Measurements from ENCODE around the gene LRP11. TPM values are rescaled to one million over a fixed set of nuclear protein-coding genes. Genes with fewer than 3 reads are reported as not detected.

LRP11 gene
- total and polyA plus RNA-seq, 9 of the 15 experiments (the other 6 are each of a cell fraction or from before 2014, with no cell fraction given) = 0.51 to 3.5 (median 2.4) TPM

DNA sequence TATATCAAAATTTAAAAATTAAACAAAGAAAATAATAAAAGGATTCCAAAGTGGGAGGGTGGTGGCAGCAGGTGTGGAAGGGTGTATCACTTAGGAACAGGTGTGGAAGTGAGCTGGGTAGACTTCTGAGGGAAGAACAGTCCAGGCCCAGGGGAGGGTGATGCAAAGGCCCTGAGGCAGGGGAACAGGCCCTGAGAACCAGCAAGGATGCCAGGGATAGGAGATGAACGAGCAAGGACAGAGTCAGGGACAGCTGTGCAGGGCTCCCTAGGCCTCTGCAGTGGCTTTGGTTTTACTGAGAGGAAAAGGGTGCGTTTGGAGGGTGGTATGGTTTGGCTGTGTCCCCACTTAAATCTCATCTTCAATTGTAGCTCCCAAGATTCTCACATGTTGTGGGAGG, 43.2 kb upstream of the LRP11 start:
- no peaks in the 10 kb centered on the region for H3K36me3 ChIP-seq (ENCODE audit: control insufficient read depth, insufficient read depth, low read length)
- intact Hi-C loops (cut with micrococcal nuclease) (no loop called here), in situ Hi-C loops (cut with MboI) (loop anchor here (25.0 kb wide), 1 partner anchor 870 kb away; no protein-coding TSS in a partner anchor)
- H3K27me3 ChIP-seq (ENCODE audit: control insufficient read depth in 2 of 2, insufficient read depth in 2 of 2, low read length in 2 of 2) = peaks cover 22 to 59% of the 10 kb centered on the region in 2 experiments; a peak in 4 of 5 replicates
- TF ChIP-seq GATAD2B (IDR thresholded peaks at IDR 0.05; ENCODE audit: borderline replicate concordance) (no peak), RB1 (IDR thresholded peaks at IDR 0.05; ENCODE audit: low read depth) (no peak), L3MBTL2 (IDR thresholded peaks at IDR 0.05) (no peak), POLR3G (IDR thresholded peaks at IDR 0.05; ENCODE audit: extremely low read depth, insufficient read length, insufficient replicate concordance) (no peak), TARDBP (IDR thresholded peaks at IDR 0.05) (no peak), NFATC3 (IDR thresholded peaks at IDR 0.05) (no peak), ZNF175 (CRISPR knock-in tag; IDR thresholded peaks at IDR 0.05; ENCODE audit: low read depth) (no peak), MYNN (IDR thresholded peaks at IDR 0.05) (no peak), MYNN (CRISPR knock-in tag; IDR thresholded peaks at IDR 0.05) (no peak), SMARCB1 (IDR thresholded peaks at IDR 0.05; ENCODE audit: insufficient read length, low read depth) (no peak), CBX8 (IDR thresholded peaks at IDR 0.05; ENCODE audit: borderline replicate concordance, extremely low read depth, low read depth, low read length, poor library complexity, severe bottlenecking) (no peak), ZFP30 (CRISPR knock-in tag; IDR thresholded peaks at IDR 0.05; ENCODE audit: borderline replicate concordance) (no peak), ZNF212 (CRISPR knock-in tag; IDR thresholded peaks at IDR 0.05) (no peak)
- TF ChIP-seq, protein P1, sequence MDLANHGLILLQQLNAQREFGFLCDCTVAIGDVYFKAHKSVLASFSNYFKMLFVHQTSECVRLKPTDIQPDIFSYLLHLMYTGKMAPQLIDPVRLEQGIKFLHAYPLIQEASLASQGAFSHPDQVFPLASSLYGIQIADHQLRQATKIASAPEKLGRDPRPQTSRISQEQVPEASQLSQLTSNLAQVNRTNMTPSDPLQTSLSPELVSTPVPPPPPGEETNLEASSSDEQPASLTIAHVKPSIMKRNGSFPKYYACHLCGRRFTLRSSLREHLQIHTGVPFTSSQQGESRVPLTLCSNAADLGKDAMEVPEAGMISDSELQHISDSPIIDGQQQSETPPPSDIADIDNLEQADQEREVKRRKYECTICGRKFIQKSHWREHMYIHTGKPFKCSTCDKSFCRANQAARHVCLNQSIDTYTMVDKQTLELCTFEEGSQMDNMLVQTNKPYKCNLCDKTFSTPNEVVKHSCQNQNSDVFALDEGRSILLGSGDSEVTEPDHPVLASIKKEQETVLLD (IDR thresholded peaks at IDR 0.05) = no peak
- TF ChIP-seq, protein P2, sequence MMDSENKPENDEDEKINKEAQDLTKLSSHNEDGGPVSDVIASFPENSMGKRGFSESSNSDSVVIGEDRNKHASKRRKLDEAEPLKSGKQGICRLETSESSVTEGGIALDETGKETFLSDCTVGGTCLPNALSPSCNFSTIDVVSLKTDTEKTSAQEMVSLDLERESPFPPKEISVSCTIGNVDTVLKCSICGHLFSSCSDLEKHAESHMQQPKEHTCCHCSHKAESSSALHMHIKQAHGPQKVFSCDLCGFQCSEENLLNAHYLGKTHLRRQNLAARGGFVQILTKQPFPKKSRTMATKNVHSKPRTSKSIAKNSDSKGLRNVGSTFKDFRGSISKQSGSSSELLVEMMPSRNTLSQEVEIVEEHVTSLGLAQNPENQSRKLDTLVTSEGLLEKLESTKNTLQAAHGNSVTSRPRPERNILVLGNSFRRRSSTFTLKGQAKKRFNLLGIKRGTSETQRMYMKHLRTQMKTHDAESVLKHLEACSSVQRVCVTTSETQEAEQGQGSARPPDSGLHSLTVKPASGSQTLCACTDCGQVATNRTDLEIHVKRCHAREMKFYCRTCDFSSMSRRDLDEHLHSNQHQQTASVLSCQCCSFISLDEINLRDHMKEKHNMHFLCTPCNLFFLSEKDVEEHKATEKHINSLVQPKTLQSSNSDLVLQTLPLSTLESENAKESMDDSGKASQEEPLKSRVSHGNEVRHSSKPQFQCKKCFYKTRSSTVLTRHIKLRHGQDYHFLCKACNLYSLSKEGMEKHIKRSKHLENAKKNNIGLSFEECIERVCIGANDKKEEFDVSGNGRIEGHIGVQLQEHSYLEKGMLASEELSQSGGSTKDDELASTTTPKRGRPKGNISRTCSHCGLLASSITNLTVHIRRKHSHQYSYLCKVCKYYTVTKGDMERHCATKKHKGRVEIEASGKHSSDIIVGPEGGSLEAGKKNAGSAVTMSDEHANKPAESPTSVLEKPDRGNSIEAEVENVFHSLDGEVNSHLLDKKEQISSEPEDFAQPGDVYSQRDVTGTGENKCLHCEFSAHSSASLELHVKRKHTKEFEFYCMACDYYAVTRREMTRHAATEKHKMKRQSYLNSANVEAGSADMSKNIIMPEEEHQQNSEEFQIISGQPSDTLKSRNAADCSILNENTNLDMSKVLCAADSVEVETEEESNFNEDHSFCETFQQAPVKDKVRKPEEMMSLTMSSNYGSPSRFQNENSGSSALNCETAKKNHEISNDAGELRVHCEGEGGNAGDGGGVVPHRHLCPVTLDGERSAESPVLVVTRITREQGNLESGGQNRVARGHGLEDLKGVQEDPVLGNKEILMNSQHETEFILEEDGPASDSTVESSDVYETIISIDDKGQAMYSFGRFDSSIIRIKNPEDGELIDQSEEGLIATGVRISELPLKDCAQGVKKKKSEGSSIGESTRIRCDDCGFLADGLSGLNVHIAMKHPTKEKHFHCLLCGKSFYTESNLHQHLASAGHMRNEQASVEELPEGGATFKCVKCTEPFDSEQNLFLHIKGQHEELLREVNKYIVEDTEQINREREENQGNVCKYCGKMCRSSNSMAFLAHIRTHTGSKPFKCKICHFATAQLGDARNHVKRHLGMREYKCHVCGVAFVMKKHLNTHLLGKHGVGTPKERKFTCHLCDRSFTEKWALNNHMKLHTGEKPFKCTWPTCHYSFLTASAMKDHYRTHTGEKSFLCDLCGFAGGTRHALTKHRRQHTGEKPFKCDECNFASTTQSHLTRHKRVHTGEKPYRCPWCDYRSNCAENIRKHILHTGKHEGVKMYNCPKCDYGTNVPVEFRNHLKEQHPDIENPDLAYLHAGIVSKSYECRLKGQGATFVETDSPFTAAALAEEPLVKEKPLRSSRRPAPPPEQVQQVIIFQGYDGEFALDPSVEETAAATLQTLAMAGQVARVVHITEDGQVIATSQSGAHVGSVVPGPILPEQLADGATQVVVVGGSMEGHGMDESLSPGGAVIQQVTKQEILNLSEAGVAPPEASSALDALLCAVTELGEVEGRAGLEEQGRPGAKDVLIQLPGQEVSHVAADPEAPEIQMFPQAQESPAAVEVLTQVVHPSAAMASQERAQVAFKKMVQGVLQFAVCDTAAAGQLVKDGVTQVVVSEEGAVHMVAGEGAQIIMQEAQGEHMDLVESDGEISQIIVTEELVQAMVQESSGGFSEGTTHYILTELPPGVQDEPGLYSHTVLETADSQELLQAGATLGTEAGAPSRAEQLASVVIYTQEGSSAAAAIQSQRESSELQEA (IDR thresholded peaks at IDR 0.05; ENCODE audit: low read depth) = no peak
- ATAC-seq = no peak
- WGBS (ENCODE audit: insufficient coverage, low coverage, missing lambda C conversion rate) = 0% methylated on average over 2 of the region's 2 CpGs
- peaks cover 4% of the 10 kb centered on the region; the same call in 1 of the 2 replicates for H3K9me3 ChIP-seq (replicated peaks; ENCODE audit: control insufficient read depth, insufficient read depth, low read depth, low read length)
- H3K4me1 ChIP-seq (replicated peaks in 1 of 2; ENCODE audit: control insufficient read depth in 2 of 2, insufficient read depth in 2 of 2, low read length in 2 of 2) = peaks cover 0 to 9% of the 10 kb centered on the region in 2 experiments; a peak in 1 of 5 replicates
- no peak for DNase-seq (ENCODE audit: extremely low read depth in 1 of 4, low spot score in 3 of 4)
- FAIRE-seq = no peak
- H3K27ac ChIP-seq (ENCODE audit: extremely low read depth, low read depth, low read length) = no peak overlapping the region
- no peaks in the 10 kb centered on the region for H4K20me1 ChIP-seq (replicated peaks; ENCODE audit: control insufficient read depth, insufficient read depth, low read length)
- no TSS peak for BruUV-seq (replicated peaks)
- H3K9me1 ChIP-seq (ENCODE audit: control insufficient read depth, insufficient read depth, low read length) = no peaks in the 10 kb centered on the region
- ChIA-PET POLR2A (no interaction called here), CTCF (ENCODE audit: low intra/inter-chr PET ratio) (no interaction called here)
- no peak overlapping the region for H3K4me3 ChIP-seq
- H3K4me2 ChIP-seq (ENCODE audit: insufficient read depth, low read length) = no peak overlapping the region
- H3K79me2 ChIP-seq (ENCODE audit: control insufficient read depth, insufficient read depth, low read length) = no peaks in the 10 kb centered on the region
- no peak overlapping the region for H3K9ac ChIP-seq (ENCODE audit: insufficient read depth in 1 of 2, low read depth in 2 of 2, low read length in 2 of 2)
- H2AFZ ChIP-seq (ENCODE audit: low read depth, low read length) = no peak overlapping the region
